ENCODE measurements around the gene RSKR. TPM values are rescaled to one million over a fixed set of nuclear protein-coding genes. Genes with fewer than 3 reads are reported as not detected.

Gene RSKR
- total RNA-seq (30.4 and 31.9 TPM in 2 replicates), polyA plus RNA-seq (20.3 and 21.5 TPM in 2 replicates), polyA minus RNA-seq (6.9 and 12.8 TPM in 2 replicates)
- total RNA-seq (2013): 8.7 TPM

- Histone ChIP-seq H3K4me1 (ENCODE audit: control insufficient read depth in 2 of 2, insufficient read depth in 2 of 2, low read length in 2 of 2) (peaks cover 22 to 33% of the 10 kb centered on the region in 2 donors), H3K9ac (ENCODE audit: low read length) (no peak within 1 kb of the TSS), H2AFZ (ENCODE audit: insufficient read depth, low read depth, low read length, poor library complexity, severe bottlenecking) (no peak within 1 kb of the TSS), H3K4me3 (ENCODE audit: control extremely low read depth in 1 of 5, extremely low read depth in 1 of 5, insufficient read depth in 1 of 5, low read depth in 2 of 5, low read length in 4 of 5) (no peak within 1 kb of the TSS), H3K27ac (ENCODE audit: low read length in 2 of 2) (peak within 1 kb of the TSS in 1 of 2 donors; percentile 46), H4K20me1 (ENCODE audit: control insufficient read depth, insufficient read depth, low read length, poor library complexity, severe bottlenecking) (no peaks in the 10 kb centered on the region), H3K79me2 (ENCODE audit: control insufficient read depth, insufficient read depth, low read length) (no peaks in the 10 kb centered on the region), H3K9me3 (ENCODE audit: control extremely low read depth in 1 of 3, control insufficient read depth in 2 of 3, insufficient read depth in 1 of 3, low read length in 2 of 3) (no peaks in the 10 kb centered on the region), H3K36me3 (replicated peaks in 1 of 2; ENCODE audit: control extremely low read depth in 1 of 2, control insufficient read depth in 1 of 2, extremely low read depth in 1 of 2, insufficient read depth in 2 of 2, low read length in 1 of 2) (peaks cover 8 to 69% of the 10 kb centered on the region in 2 experiments), H3K27me3 (replicated peaks in 1 of 4; ENCODE audit: control extremely low read depth in 1 of 4, control insufficient read depth in 3 of 4, insufficient read depth in 4 of 4, low read length in 3 of 4) (no peaks in the 10 kb centered on the region), H3K4me2 (replicated peaks; ENCODE audit: low read depth, low read length, poor library complexity, severe bottlenecking) (peak within 1 kb of the TSS; percentile 16)
- H3K27me3 Mint-ChIP-seq: no peaks in the 10 kb centered on the region
- H3K4me1 Mint-ChIP-seq: peaks cover 38% of the 10 kb centered on the region
- intact Hi-C loops (cut with micrococcal nuclease): no loop called here
- CTCF ChIA-PET: interaction anchor here (0.6 to 15.2 kb wide), 6 partner anchors 35 to 117 kb away, joined by 3 to 220 read pairs (median 8); partner anchors contain the start of gene UNC119
- 14% methylated on average over 1 of the region's 5 CpGs for WGBS (ENCODE audit: insufficient coverage)
- peak within 1 kb of the TSS; percentile 32 for H3K27ac Mint-ChIP-seq
- no peaks in the 10 kb centered on the region for H3K9me3 Mint-ChIP-seq (ENCODE audit: insufficient read depth)
- POLR2A ChIA-PET: no interaction called here
- ATAC-seq (ENCODE audit: low read depth) (no peak), DNase-seq (no peak)
- no peak within 1 kb of the TSS for H3K4me3 Mint-ChIP-seq
- no peak for TF ChIP-seq CTCF (IDR thresholded peaks at IDR 0.05)
- TF ChIP-seq EZH2 (IDR thresholded peaks at IDR 0.05; ENCODE audit: borderline replicate concordance, insufficient read depth, low read depth, low read length, poor library complexity, severe bottlenecking): no peak
These were observed at the start of gene RSKR for GRCh38 chr17:28613931-28614381. Gene RSKR (minus strand): TSS chr17:28614185. CDS start chr17:28614161, 24 bp downstream.

- TF ChIP-seq CTCF (IDR thresholded peaks at IDR 0.05) (no peak), EZH2 (IDR thresholded peaks at IDR 0.05; ENCODE audit: borderline replicate concordance, insufficient read depth, low read depth, low read length, poor library complexity, severe bottlenecking) (no peak)
- H3K4me3 ChIP-seq (ENCODE audit: control extremely low read depth in 1 of 5, extremely low read depth in 1 of 5, insufficient read depth in 1 of 5, low read depth in 2 of 5, low read length in 4 of 5): no peak overlapping the region
- peaks cover 0 to 7% (median 0%) of the 10 kb centered on the region in 3 donors for H3K9me3 ChIP-seq (ENCODE audit: control extremely low read depth in 1 of 3, control insufficient read depth in 2 of 3, insufficient read depth in 1 of 3, low read length in 2 of 3)
- ATAC-seq (ENCODE audit: low read depth) (no peak), DNase-seq (no peak)
- Mint-ChIP-seq H3K4me3 (peak overlapping the region; percentile 99), H3K27ac (peak overlapping the region; percentile 100), H3K4me1 (peaks cover 63% of the 10 kb centered on the region), H3K9me3 (ENCODE audit: insufficient read depth) (no peaks in the 10 kb centered on the region), H3K27me3 (no peaks in the 10 kb centered on the region)
- peaks cover 0 to 30% of the 10 kb centered on the region in 2 experiments for H3K36me3 ChIP-seq (replicated peaks in 1 of 2; ENCODE audit: control extremely low read depth in 1 of 2, control insufficient read depth in 1 of 2, extremely low read depth in 1 of 2, insufficient read depth in 2 of 2, low read length in 1 of 2)
- peaks cover 22 to 29% of the 10 kb centered on the region in 2 donors for H3K4me1 ChIP-seq (ENCODE audit: control insufficient read depth in 2 of 2, insufficient read depth in 2 of 2, low read length in 2 of 2)
- no peak overlapping the region for H3K9ac ChIP-seq (ENCODE audit: low read length)
- ChIA-PET CTCF (interaction anchor here (1.9 to 4.2 kb wide), 2 partner anchors 15 to 18 kb away, joined by 5 to 59 read pairs; partner anchors contain the start of gene BLTP2), POLR2A (interaction anchor here (1.2 to 4.3 kb wide), 2 partner anchors 13 to 18 kb away, joined by 7 to 42 read pairs; partner anchors contain the start of gene BLTP2)
- no peaks in the 10 kb centered on the region for H3K27me3 ChIP-seq (replicated peaks in 1 of 4; ENCODE audit: control extremely low read depth in 1 of 4, control insufficient read depth in 3 of 4, insufficient read depth in 4 of 4, low read length in 3 of 4)
- H4K20me1 ChIP-seq (ENCODE audit: control insufficient read depth, insufficient read depth, low read length, poor library complexity, severe bottlenecking): peaks cover 38% of the 10 kb centered on the region
- intact Hi-C loops (cut with micrococcal nuclease): no loop called here
- H2AFZ ChIP-seq (ENCODE audit: insufficient read depth, low read depth, low read length, poor library complexity, severe bottlenecking): no peak overlapping the region
- no peak overlapping the region for H3K4me2 ChIP-seq (replicated peaks; ENCODE audit: low read depth, low read length, poor library complexity, severe bottlenecking)
- peaks cover 93% of the 10 kb centered on the region for H3K79me2 ChIP-seq (ENCODE audit: control insufficient read depth, insufficient read depth, low read length)
- no peak overlapping the region for H3K27ac ChIP-seq (ENCODE audit: low read length in 2 of 2)
These were observed 49.7 kb upstream of the RSKR start for GRCh38 chr17:28663723-28664122.

Measured in B cell (primary cell).